GM19099 (cell line): ENCODE results near the gene WSB2.

ENCODE experiments used
- POLR2A ChIP-seq: IDR thresholded peaks from 3 replicates; pipeline ENCODE4 v1.6.1; 2011; ENCODE audit warnings: low read depth; ENCODE audit not compliant: insufficient read length; ENCODE audit errors: extremely low read depth

WSB2 gene

DNA sequence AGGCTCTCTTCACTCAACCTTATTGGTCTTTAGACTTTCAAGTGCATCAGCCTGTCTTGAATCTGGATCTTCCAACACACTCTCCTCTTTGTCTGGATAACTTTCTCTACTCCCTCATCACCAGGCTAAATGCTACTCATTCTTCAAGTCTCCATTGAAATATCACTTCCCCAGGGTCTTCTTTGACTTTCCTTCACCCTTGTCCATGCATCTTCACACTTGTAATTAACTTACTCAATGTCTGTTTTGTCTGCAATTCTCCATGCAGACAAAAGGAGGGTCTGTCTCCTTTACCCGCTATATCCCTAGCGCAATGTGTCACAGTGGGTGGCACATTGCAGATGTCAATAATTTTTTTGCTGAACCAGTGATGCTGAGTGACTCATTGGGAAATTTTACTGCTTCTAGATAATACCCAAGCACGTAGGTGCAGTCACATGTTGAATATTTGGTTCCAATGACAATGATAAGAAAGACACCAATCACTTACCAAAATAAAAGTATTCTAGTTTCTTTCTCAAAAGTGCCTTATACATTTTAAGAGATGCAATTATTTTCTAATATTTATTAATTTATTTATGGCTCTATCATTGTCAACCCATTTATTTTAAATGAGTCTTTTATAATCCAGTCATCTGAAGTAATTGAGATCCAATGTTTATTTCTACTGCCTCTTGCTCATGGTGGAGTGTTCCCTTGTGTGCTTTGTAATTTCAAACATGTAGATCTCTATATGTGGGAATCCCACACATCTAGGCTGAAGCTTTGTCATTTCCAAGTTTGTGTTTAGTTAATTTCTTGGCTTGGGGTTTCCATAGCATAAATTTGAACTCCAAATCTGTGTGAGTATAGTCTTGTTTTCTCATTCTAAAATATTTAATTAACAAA is 66.2 kb downstream of the WSB2 start:
- no peak for TF ChIP-seq POLR2A

DNA sequence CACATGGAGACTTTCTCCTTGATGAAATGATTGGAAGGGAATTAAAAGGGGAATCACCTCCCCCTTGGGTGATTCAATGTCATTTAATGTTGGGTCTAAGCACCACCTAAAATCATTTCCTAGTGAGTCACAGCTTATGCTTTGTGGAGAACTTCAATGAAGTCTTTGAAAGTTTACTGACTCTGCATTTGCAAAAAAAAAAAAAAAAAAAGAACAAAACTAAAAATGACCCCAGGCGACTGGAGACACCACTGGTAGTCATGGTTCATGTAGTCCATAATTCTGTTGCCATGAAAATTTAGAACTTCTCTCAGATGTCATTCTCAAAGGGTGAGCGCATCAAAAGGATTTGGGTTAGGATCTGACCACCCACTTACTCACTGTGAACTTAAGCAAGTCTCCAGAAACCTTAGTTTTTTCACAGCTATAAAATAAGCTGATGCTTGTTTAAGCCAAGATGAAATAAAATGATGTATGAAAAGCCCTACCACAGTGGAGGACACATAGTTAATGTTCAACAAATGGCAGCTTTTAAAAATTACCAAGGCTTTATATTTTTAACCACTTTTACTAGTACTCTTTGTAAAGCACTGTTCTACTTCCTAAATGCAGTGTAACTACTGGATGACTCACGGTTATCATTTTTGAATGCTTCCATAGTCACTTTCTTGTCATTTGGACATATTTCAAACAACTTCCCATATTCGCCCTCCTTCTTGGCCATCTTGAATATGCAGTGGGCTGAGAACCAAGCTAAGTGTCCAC is 74.1 kb downstream of the WSB2 start:
- TF ChIP-seq POLR2A, result no peak

DNA sequence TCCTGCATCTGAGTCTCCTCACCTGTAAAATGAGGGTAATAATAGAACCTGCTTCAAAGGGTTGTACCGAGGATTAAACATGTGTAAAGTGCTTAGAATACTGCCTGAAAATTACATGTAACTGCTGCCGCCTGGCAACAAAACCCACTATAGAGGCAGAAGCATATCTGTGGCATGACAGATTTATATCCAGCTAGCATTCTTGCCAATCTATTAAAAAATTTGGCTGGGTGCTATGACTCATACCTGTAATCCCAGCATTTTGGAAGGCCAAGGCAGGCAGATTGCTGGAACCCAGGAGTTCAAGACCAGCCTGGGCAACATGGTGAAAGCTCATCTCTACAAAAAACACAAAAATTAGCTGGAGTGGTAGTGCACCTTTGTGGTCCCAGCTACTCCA is 75.8 kb downstream of the WSB2 start:
- no peak for TF ChIP-seq POLR2A
